ENCODE measurements around the gene FTO. TPM values are rescaled to one million over a fixed set of nuclear protein-coding genes. Genes with fewer than 3 reads are reported as not detected.
A peak's percentile ranks its signal among the peaks of the same experiment; 100 is the strongest.
"Not testable (repeated sequence)": the region's sequence is repeated elsewhere in the genome, so short reads cannot be mapped to it uniquely, and the experiment has no call there.

Gene FTO
- total RNA-seq, 1 donor from 2014 or later, result 97.3 TPM

DNA sequence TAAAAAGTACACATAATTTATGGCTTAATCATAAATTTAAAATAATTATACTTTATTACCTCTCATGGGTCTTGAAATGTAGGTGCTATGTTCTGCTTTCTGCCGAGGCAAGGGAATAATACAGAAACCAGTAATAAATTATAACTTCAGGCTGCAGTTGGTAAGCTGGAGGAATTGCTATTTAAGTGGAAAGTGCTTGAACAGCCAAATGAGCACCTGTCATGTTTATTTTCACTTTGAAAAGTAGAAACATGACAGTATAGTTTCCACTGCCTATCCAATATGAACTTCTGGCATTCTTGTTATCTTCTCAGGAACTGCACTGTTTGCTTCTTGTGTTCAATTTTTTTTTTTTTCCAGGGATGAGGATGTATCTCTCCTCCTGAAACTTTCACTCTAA, 146.0 kb downstream of the FTO start:
- no peak for DNase-seq (ENCODE audit: extremely low read depth, low read depth, low spot score)

GRCh38 chr16:53852678-53853077, 148.7 kb downstream of the FTO start:
- DNase-seq (ENCODE audit: extremely low read depth, low read depth, low spot score), result no peak

DNA sequence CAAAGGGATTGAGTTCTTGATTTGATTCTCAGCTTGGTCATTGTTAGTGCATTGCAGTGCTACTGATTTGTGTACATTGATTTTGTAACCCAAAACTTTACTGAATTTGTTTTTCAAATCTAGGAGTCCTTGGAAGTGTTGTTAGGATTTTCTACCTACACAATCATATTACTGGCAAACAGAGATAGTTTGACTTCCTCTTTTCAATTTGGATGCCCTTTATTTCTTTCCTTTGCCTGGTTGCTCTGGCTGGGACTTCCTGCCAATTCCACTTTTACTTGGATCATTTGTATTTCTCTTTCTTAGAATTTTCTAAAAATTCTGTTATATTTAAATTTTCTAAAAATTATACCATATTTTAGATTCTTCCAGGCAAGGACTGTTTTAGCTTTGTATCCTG, 151.1 kb downstream of the FTO start:
- no peak for DNase-seq (ENCODE audit: extremely low read depth, low read depth, low spot score)

DNA sequence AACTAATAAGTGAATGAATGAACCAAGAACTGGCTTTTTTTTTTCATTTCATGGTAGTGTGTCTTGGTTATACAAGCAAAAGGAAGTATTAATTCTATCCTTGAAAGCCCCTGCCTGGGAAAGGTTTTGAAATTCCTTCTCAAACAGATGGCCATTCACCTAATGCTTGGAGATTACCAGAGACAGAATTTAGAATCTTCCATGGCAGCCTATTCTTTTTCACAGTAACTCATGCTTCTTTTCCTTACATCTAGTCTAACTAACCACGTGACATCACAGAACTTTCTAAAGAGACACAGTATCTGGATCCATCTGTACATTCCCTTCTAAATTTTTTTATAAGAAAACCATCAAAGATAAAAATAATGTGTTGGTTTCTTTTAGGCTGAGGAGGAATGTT, 151.6 kb downstream of the FTO start:
- no peak for DNase-seq (ENCODE audit: extremely low read depth, low read depth, low spot score)

DNA sequence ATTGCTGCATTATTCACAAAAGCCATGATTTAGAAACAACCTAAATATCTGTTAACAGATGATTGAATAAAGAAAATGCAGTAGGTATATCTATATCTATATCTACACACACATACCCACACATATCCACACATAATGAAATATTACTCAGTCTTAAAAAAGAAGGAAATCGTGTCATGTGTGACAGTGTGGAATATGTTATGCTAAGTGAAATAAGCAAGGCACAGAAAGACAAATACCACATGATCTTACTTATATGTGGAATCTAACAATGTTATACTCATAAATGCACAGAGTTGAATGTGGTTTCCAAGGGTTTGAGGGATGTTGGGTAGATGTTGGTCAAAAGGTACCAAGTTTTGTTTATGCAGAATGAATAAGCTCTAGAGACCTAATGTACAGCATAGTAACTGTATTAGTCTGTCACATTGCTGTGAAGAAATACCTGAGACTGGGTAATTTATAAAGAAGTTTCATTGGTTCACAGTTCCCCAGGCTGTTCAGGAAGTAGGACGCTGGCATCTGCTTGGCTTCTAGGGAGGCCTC, 156.1 kb downstream of the FTO start:
- no peak for DNase-seq (ENCODE audit: extremely low read depth, low read depth, low spot score)

DNA sequence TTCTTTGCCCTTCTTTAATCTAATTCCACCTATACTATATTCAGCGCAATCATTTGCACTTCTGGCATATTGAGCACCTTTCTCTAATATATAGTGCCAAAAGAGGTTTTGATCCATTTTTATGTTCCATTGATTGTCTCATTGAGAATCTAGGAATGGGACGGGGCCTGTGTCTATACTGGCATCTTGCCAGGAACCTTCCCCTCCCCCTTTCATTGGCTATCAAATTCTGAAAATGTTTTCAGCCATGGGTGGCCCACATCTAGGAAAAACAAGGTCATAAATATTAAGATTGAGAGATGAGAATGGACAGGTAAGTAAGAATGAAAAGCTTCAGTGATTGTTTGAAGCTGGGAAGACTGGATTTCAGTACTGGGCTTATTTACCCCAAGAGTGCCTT, 159.9 kb downstream of the FTO start:
- DNase-seq (ENCODE audit: extremely low read depth, low read depth, low spot score), result no peak

- peak; percentile 14 for DNase-seq (ENCODE audit: extremely low read depth, low read depth, low spot score)
Observed at GRCh38 chr16:53864819-53865493, 161.0 kb downstream of the FTO start.

GRCh38 chr16:53865494-53865863, 161.5 kb downstream of the FTO start:
- DNase-seq (ENCODE audit: extremely low read depth, low read depth, low spot score), result peak; percentile 41

DNA sequence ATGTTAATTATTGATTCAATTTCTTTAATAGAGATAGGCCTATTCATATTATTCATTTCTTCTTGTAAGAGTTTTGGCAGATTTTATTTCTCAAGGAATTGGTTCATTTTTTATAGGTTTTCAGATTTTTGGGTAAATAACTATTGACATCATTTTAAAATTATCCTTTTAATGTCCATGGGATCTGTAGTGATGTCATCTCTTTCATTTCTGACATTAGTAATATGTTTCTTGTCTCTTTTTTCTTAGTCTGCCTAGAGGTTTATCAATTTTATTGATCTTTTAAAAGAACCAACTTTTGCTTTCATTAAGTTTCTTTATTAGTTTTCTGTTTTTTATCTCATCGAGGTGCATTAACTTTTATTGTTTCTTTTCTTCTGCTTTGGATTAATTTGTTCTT, 162.6 kb downstream of the FTO start:
- DNase-seq (ENCODE audit: extremely low read depth, low read depth, low spot score), result no peak

DNA sequence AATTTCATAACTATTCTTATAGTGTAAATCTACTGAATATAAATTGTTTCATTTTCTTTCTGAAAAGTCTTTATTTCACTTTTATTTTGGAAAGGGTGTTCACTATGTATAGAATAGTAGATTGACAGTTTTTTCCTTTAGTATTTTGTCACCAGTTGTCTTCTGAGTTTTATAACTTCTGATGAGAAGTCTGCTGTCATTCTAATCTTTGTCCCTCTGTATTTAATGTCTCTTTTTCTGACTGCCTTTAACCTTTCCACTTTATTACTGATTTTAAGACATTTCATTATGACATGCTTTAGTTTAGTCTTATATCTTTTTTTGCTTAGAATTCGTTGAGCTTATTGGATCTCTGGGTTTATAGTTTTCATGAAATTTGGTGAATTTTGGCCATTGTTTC, 166.9 kb downstream of the FTO start:
- no peak for DNase-seq (ENCODE audit: extremely low read depth, low read depth, low spot score)

- DNase-seq (ENCODE audit: extremely low read depth, low read depth, low spot score), result no peak
Observed at GRCh38 chr16:53872248-53873221, 168.6 kb downstream of the FTO start.

GRCh38 chr16:53876811-53877210, 172.9 kb downstream of the FTO start:
- DNase-seq (ENCODE audit: extremely low read depth, low read depth, low spot score), result no peak

DNA sequence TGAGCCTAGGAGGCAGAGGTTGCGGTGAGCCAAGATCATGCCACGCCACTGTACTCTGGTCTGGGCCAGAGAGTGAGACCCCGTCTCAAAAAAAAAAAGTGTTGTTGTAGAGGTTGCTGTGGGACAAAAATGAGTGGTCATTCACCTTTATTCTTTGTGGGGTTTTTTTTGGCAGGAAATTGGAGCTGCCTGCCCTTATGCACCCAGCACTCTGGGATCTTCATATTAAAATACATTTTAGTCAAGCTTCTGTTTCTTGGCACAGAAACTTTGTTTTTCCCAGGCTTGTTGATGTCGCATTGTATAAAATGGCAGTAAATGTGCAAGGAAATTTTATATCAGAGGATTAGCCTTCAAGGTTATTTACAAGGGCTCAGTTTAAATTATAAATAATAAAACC, 174.3 kb downstream of the FTO start:
- no peak for DNase-seq (ENCODE audit: extremely low read depth, low read depth, low spot score)

DNA sequence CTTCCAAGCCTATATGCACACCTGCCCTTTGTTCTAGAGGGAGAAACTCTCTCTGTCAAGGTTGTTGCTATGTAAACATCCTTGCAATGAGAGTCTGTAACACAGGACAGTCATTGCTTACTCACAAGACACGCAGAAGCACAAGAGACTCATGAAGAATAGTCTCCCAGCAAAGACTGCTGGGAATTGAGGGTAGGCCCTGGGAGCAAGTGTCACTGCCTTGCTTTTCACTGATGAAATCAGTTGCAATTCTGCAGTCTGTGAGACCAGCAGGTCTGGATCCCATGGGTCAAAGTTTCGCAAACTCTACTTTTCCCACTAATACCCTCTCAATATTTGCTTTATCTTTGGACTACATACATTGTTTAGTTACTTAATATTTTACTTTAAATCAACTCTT, 177.4 kb downstream of the FTO start:
- DNase-seq (ENCODE audit: extremely low read depth, low read depth, low spot score), result no peak

- no peak for DNase-seq (ENCODE audit: extremely low read depth, low read depth, low spot score)
Observed at GRCh38 chr16:53882310-53882709, 178.4 kb downstream of the FTO start.

- DNase-seq (ENCODE audit: extremely low read depth, low read depth, low spot score), result no peak
Observed at GRCh38 chr16:53884748-53885147, 180.8 kb downstream of the FTO start.

- no peak for DNase-seq (ENCODE audit: extremely low read depth, low read depth, low spot score)
Observed at GRCh38 chr16:53886482-53887378, 182.8 kb downstream of the FTO start.

DNA sequence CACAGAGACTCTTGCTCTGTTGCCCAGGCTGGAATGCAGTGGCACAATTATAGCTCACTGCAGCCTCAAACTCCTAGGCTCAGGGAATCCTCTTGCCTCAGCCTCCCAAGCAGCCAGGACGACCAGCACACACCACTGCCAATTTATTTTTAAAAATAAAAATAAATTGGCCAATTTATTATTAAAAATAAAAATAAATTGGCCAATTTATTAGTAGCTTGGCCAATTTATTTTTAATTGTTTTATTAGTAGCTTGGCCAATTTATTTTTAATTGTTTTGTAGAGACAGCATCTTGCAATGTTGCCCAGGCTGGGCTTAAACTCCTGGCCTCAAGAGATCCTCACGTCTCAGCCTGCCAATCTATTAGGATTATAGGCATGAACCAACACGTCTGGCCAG, 184.3 kb downstream of the FTO start:
- DNase-seq (ENCODE audit: extremely low read depth, low read depth, low spot score), result no peak

GRCh38 chr16:53890877-53891276, 186.9 kb downstream of the FTO start:
- DNase-seq (ENCODE audit: extremely low read depth, low read depth, low spot score), result not testable (repeated sequence)

GRCh38 chr16:53891409-53892139, 187.6 kb downstream of the FTO start:
- DNase-seq (ENCODE audit: extremely low read depth, low read depth, low spot score), result no peak
